Measurements from ENCODE around the gene PTPN5.
A peak's percentile ranks its signal among the peaks of the same experiment; 100 is the strongest.

PTPN5 gene

DNA sequence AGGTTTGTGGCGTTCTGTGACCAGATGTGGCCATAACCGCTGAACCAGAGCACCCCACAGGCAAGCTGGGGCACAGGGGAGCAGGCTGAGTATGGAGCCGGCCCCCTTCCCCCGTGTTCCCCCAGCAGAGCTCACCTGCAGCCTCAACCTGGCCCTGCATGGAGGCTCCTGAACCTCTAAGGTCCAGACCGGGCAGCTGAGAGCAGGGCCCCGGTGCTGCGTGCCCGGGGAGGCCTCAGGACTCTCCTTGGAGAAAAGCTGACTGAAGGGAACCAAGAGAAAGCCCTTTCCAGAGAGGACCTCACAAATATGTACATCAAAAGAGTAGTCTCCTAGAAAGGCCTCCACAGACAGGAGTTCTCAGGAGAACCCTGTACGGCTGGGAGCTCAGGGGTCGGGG lies 48.2 kb downstream of the PTPN5 start:
- no peak for DNase-seq (ENCODE audit: low read depth in 2 of 3, low spot score in 1 of 3)

DNA sequence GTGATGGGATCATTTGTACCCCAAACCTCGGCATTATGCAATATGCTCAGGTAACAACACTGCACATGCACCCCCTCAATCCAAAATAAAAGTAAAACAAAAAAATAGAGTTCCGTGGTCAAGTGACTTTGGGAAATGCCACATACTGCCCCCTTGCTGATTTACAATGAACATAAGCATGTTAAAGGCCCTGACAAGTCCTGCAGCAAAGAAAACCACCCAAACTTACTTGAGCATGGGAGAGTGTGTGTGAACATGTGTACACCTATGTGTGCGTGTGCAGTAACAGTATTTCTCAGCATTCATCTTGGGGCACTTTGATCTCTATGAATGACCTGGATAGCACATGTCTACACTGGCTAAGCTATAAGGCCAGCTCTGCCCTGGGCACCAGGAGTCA lies 49.8 kb downstream of the PTPN5 start:
- DNase-seq (ENCODE audit: low read depth in 2 of 3, low spot score in 1 of 3), result no peak

DNA sequence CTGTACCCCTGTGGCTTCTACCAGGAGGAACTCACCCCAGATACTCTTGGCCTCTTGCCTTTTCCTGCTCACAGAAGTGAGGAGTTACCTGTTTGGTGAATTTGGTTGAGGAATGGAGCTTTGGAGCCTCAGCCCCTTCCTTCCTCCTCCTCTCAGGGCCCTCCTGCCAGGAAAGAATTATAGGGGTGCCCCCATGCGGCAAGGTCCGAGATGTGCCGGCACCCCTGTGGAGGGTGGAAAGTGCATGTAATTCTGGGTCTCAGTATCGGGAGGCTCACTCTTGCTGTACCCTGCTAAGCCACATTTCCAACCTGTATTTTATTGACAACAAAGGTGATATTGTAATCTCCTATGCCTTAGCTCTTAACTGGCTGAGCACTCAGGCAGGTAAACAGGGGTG lies 51.9 kb downstream of the PTPN5 start:
- DNase-seq (ENCODE audit: low read depth in 2 of 3, low spot score in 1 of 3), result no peak

DNA sequence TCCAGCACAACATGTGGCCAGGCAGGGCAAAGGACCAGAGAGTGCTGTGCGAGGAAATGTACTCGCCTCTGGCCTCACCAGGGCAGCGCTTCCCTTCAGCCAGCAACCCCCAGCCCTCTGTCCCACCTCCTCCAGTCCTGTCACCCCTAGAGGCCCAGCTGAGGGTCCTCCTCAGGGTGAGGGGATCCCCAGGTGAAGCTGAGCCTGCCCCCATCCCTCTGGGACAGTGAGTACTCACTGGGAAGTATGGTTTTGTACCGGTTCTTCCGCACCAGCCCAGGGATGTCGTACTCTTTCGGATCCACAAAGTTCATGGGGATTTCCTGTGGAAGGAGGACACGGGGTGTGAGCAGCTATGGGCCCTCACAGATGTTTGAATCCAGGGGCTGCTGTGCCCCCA lies 54.0 kb downstream of the PTPN5 start:
- no peak for DNase-seq (ENCODE audit: low read depth in 2 of 3, low spot score in 1 of 3)

DNA sequence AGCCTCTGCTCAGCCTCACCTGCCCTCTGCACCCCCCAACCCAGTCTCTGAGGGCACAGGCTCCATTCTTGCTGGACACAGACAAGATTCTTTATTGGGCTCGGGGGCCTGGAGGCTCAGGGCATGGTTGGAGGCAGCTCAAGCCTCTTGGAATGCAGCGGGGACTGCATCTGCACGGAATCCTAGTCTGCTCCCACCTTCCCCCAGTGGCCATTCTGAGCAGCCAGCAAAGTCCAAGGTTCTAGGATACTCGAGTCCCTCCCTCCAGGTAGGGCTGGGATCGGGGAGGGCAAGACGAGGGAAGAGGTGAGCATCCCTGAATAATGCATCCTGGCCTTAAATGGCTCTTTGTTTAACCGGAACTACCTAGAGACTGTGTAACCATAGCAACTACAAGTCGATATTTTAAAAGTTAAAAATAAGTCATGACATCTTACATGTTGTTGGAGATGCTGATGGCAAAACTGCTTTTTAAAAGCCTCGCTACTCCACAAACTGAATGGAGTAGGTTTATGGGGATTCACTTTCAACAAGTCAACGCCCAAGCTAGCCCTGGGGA lies 54.9 kb downstream of the PTPN5 start:
- DNase-seq (ENCODE audit: low read depth in 2 of 3, low spot score in 1 of 3), result no peak

DNA sequence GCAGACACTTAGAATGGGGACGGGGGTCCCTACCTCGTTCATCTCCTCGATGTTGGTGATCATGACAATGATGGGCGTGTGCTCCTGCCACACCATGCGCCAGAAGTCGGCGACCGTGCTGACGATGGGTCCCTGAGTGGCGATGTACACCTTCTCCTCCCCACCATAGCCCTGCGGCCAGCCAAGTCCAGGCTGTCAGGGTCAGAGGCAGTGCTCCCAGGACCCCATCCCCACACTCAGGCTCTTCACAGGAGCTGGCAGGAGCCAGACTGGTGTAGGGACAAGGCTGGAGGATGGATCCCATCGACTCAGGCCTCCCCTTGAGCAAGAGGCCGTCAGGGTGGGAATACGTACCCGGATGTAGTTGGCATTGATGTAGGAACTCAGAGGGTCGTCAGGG lies 58.4 kb downstream of the PTPN5 start:
- no peak for DNase-seq (ENCODE audit: low read depth in 2 of 3, low spot score in 1 of 3)

DNA sequence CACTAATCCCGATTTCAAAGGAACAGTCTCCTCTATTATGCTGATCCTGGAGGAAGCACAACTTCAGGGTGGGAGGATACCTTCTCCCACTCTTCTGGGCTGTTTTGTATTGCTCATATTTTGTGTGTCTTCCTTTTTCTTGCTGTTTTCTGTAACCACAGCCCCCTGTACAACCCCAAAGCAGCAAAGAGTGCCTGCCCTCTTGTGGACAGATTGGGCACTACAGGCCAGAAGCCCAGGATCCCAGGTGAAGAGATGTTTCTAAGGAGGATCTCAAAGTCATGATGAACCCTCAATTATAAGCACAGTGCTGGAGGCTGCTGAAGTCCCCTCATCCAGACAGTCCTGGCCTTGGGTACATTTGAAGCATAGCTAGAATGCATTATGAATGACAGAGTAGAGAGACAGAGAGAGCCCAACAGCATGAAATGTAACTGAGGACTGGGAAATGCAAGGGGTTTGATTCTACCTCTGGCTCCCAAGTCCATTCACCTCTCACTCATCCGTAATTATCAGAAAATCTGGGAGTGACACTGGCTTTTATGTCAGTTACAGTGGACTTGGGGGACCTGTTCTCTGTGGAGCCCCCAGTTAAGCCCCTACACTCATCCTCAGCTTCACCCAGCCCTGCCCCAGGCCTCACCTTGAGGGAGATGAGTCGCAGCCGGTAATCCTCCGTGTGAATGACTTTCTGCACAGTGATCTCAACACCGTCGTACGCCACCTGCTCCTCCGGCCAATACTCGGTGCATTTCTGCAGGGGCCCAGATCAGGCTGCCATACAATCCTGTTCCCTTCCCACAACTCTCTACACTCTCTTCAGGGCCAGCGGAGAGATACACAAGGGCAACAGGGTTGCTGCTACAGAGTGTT lies 59.4 kb downstream of the PTPN5 start:
- DNase-seq (ENCODE audit: low read depth in 2 of 3, low spot score in 1 of 3), result peak; percentile 31 to 70 (median 39)

DNA sequence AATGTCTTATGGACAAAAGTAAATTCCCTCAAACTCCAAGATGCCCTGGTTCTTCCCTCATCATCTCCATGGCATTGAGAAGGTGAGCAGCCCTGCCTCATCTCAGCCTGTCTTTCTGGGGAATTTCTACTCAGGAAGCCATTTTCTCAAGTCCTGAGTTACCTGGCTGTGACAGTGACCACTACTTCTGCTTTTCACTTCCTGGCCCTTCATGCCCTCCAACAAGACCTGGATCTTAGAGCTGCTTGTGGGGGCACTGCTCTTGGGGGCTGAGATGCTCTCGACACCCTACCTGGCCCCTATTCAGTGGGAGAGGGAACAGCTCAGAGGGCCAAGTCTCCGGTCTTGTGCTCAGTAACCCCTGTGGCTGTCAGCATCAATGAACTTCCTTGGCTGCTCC lies 60.2 kb downstream of the PTPN5 start:
- DNase-seq (ENCODE audit: low read depth in 2 of 3, low spot score in 1 of 3), result no peak

DNA sequence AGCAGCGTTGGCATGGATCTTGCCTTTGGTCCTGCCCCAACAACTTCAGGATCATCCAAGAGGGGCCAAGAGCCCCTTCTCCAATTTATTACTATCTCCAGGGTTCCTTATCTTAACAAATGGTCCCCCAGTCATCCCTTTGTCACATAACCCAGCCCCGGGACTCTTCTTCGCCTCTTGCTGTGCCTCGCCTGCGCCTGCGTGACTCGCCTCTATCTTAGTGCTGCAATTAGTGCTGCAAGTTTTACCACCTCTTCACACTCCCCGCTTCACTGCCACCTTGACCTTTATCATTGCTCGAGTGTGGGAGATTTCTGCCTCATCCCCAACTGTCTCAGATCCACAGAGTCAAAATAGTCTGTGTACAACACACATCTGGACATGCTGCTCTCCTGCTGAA lies 61.6 kb downstream of the PTPN5 start:
- no peak for DNase-seq (ENCODE audit: low read depth in 2 of 3, low spot score in 1 of 3)

DNA sequence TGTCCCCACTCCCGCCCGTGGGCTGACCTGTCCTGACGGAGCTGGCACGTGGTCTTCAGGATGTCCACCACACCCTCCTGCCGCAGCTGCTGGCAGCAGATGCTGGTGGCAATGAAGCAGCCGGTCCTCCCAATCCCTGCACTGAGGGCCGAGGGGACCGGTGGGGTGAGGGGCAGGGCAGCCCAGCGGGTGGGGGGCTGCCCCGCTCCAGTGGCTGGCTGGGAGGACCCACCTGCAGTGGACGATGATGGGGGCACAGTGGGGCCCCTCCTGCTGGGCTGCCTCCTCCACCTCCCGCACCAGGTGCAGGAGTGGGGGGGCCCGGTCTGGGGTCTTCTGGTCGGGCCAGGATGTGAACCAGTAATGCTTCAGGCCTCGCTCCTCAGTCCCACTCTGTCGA lies 62.2 kb downstream of the PTPN5 start:
- no peak for DNase-seq (ENCODE audit: low read depth in 2 of 3, low spot score in 1 of 3)

DNA sequence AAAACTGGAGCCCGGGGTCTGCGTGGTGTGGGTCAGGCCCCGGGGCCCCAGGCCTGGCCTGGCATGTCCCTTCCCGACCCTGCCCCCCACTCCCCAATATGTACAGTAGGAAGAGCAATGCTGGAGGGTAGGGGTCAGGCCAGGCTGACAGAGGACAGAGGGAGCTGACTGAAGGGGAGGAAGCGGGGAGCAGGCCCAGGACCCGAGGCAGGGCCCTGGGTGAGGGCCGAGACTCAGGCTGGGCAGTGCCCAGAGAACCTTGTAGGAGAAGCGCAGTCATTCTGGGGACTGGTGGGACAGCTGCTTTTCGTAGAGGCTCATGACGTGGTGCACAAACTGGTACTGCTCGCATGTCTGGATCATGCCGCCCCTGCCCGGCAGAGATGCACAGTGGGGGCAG lies 62.9 kb downstream of the PTPN5 start:
- DNase-seq (ENCODE audit: low read depth in 2 of 3, low spot score in 1 of 3), result no peak

DNA sequence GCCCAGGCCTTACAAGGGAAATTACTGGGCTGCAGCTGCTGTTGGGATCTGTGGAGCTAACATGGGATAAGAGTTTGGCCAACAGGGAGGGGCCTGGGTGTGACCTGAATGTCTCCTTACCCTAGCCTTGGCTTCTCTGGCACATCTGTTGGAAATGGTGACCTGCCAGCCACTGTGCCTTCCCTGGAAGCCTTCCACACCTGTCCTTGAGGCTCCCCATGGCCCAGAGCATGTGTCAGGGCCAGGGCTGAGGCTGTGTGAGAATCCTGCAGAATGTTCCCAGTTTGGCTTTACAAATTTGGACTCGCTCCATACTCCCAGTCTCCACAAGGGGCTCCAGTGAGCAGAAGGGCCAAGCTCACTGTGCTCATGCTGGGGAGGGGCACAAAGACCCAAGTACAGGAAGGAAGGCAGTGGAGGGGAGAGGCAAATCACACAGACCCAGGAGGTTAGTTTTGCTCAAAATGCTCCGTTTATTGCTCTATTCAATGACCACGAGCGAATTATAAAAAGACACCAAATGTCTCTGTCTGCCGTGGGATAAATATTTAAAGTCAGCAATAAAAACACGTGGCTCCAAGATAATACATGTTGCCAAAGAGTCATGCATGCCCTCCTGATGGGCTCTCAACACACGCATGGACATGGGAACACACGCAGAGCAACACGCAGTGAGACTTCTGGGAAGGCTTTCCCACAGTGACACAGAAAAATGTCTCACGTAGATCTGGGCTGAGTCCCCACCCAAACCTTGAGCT lies 63.9 kb downstream of the PTPN5 start:
- peak in 2 of 3 donors; percentile 30 to 41 for DNase-seq (ENCODE audit: low read depth in 2 of 3, low spot score in 1 of 3)

DNA sequence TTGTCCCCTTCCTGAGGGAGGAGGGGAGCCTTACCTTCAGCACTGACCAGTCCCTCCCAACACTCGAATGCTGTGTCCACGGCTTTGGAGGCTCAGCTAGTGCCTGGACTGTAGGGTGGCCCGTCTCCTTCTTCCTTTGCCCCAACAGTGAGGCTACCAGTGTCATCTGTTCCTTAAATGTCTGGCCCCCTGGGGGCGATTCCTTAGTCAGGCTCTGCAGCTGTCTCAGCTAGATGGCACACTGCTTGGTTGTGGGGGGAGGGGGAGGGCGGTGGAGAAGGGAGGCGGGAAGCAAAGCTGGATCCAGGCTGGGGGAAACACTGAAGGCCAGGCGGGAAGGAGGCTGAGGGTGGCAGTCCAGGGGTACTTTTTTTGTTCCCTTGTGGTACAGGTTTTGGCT lies 65.6 kb downstream of the PTPN5 start, which contains the start of gene IGSF22:
IGSF22 (minus strand) TSS at position 149 of the 400 bp plus-strand sequence. CDS start 1,952 bp downstream, outside the sequence.
- DNase-seq (ENCODE audit: low read depth in 2 of 3, low spot score in 1 of 3), result no peak

DNA sequence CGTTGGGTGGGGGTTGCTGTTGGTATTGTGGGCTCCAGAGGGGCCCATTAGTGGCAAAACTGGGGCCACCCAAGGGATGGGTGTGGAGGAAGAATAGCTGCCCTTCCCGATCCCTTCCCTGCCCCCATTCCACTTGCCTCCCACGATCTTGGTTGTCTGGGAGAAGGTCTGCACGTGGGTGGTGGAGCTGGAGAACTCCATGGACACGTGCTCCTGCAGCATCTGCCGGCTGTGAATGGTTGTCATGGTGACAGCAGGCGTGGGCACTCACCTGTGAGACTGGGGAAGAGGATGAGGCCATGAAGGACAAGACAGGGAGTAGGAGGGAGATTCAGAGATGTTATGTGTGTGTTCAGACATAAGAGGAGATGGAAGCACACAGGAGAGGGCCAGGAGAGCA lies 67.6 kb downstream of the PTPN5 start:
- DNase-seq (ENCODE audit: low read depth in 2 of 3, low spot score in 1 of 3), result no peak

DNA sequence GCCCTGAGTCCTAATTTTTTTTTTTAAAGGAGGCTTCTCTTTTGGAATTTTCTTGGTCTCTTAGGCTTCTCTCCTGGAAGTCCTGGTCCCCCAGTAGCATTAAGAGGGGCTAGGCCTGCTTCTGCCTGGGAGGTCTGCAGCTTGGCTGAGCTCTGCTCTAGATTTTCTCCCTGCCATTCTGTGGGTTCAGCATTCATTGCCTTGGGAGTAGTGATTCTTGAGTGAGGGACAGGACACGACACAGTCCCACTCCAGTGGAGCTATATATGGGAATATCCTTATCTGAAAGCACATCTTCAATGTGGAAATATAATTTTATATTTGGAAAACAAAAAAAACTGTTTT lies 69.3 kb downstream of the PTPN5 start:
- no peak for DNase-seq (ENCODE audit: low read depth in 2 of 3, low spot score in 1 of 3)

DNA sequence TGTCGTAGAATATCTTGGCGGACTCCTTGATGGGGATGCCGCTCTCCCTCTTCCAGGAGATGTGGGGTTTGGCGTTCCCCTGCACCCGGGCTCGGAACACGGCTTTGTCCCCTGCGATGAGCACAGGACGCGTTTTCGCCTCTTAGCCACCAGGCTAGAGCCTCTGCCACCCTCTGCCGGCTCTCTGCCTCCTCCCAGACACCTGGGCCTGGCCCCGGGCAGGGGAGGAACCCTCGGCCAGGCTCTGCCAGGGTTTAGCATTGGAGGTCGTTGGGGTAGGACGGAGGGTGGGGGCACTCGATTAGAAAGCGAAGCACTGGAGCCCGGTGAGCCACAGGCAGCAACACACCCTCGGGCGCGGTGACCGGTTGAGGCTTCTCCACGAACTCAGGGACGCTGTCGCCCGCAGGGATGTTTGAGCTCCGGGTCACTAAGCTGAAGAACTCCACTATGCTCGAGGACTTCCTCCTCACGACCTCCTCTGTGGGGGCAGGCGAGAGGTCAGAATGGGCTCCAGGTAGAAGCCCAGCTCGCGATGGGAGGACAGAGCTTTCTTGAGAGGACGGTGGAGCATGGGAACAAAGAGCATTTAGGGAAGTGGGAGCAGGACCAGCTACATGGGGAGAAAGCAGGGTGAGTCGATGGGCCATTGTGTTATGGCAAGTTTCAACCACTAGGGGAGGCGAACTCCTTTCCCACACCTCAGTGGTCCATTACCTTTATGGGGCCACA lies 69.9 kb downstream of the PTPN5 start:
- DNase-seq (ENCODE audit: low read depth in 2 of 3, low spot score in 1 of 3), result peak in 2 of 3 donors; percentile 41 to 56

DNA sequence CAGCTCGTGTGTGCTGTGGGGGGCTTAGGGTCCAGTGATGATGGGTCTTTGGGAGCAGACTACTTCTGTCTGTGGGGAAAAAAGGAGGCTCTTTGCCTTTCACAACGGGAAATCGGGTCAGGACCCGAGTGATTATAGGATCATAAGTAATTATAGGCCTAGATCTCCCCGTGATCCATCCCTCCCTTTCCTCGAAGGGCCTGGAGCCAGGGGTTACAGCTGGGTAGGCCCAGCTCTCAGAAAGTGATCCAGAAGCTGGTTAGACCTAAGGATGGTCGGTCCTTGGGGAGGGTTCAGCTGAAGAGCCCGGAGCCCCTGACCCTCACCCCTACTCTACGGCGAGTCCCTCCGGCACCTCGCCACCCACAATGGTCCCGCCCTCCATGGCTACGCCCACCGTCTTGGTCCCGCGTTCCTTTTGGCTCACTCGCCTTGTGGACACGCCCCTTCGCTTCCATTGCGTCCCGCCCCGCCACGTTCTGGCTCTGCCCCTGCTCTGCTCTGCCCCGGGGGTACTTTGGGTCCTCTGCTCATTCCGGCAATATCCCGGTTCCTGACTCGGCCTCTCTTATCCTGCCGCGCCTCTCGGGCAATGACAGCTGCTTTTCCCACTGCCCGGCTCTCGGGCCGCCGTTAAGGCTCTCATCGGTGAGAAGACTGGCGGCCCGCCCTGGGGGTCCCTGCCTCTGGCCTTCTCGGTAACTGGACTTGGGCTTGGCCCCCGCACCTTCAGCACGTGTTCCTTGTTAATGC lies 70.6 kb downstream of the PTPN5 start:
- DNase-seq (ENCODE audit: low read depth in 2 of 3, low spot score in 1 of 3), result peak; percentile 44 to 74 (median 72)

DNA sequence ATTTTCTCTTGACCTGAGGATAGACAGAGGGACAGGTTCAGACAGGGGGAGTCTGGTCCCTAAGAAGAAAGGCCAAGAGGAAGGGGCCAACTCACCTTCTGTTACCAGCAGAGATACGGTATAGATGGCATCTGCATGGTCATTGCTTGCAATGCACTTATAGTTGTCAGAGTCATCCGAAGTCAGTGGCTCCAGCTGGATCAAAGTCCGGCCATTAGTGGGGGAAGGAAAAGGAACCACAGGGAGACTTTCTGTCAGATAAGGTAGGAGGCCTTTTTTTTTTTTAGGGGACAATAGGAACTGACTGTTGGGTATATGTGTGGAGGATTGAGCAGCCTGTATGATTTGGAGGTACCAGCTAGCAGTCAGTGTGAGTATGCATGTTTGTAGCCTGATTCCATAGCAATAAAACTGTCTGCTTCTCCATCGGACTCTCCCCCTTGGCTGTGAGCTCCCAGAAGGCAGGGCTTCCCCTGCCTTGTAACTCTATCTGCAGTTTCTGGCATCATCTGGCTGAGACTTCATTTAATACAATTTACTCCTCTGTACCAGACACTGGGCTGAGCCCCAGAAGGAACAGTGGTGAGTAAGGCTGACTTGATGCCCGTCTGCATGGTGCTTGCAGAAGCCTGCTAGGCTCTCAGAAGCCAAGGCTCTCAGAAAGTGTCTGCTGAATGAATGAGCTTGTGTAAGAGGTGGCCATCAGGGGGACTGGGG lies 71.3 kb downstream of the PTPN5 start:
- no peak for DNase-seq (ENCODE audit: low read depth in 2 of 3, low spot score in 1 of 3)

DNA sequence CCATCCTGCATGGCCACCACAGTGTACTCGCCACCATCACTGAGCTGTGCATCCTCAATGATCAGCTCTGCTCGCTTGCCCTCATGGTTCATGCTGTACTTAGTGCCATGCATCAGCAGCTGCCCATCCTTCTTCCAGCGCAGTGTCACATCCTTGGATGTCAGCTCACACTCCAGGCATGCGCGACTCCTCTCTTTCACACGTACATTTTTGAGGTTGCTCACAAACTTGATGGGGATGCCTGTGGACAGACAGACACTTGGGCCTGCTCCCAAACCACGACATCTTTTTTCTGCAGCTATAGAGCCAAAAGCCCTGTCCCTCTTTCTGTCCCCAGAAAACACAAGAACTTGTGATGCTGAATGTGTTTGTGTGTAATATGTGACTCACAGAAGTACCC lies 76.1 kb downstream of the PTPN5 start:
- no peak for DNase-seq (ENCODE audit: low read depth in 2 of 3, low spot score in 1 of 3)

DNA sequence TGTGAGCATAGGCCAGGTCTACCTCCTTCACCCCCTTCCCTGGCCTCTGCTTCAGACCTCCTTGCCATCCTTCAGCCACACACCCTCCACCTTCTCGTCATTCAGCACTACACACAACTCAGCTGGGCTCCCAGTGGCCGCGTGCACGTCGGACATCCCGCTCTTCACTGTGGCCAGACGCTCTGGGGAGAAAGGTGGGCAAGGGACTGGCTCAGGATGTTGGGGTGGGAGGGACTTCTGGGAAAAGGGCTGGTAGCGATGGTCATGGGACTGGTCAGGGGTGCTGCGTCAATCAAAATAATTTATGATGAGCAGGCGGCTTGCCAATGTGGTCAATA lies 77.2 kb downstream of the PTPN5 start:
- DNase-seq (ENCODE audit: low read depth in 2 of 3, low spot score in 1 of 3), result no peak
